ENCODE measurements around the gene MDN1. TPM values are rescaled to one million over a fixed set of nuclear protein-coding genes. Genes with fewer than 3 reads are reported as not detected.

MDN1 gene
- total RNA-seq, 2 donors from 2014 or later = 26.2 to 53.3 TPM

DNA sequence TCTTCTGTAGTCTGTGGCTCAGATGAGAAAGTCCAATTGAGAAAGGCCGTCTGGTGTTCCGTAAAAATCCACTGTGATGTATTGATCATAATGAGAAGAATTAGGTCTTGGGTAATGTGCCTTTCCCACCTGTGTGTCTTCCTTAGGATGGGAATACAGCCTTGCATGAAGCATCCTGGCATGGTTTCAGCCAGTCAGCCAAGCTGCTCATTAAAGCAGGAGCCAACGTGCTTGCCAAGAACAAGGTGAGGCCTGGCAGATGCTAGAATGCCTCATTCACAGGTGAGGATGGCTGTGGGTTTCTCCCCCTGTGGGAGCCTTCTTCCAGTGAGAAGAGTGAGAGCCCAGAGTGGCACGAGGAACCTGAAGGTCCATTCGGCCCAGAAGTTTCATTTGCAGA lies 213.7 kb downstream of the MDN1 start:
- intact Hi-C loops (cut with DNase I) = no loop called here
- WGBS = 48% methylated on average over 5 of the region's 5 CpGs
- no peaks in the 10 kb centered on the region for H3K4me1 ChIP-seq (replicated peaks)
- H3K27ac ChIP-seq = no peak overlapping the region
- H3K36me3 ChIP-seq = no peaks in the 10 kb centered on the region
- peak; percentile 84 for DNase-seq (ENCODE audit: low spot score)
- H3K27me3 ChIP-seq (replicated peaks; ENCODE audit: insufficient read depth) = no peaks in the 10 kb centered on the region
- H3K9me3 ChIP-seq = no peaks in the 10 kb centered on the region
- H3K4me3 ChIP-seq = no peak overlapping the region
- TF ChIP-seq POLR2AphosphoS5 (IDR thresholded peaks at IDR 0.05) (peak; percentile 51), POLR2A (IDR thresholded peaks at IDR 0.05) (no peak)
- TF ChIP-seq, protein P1, sequence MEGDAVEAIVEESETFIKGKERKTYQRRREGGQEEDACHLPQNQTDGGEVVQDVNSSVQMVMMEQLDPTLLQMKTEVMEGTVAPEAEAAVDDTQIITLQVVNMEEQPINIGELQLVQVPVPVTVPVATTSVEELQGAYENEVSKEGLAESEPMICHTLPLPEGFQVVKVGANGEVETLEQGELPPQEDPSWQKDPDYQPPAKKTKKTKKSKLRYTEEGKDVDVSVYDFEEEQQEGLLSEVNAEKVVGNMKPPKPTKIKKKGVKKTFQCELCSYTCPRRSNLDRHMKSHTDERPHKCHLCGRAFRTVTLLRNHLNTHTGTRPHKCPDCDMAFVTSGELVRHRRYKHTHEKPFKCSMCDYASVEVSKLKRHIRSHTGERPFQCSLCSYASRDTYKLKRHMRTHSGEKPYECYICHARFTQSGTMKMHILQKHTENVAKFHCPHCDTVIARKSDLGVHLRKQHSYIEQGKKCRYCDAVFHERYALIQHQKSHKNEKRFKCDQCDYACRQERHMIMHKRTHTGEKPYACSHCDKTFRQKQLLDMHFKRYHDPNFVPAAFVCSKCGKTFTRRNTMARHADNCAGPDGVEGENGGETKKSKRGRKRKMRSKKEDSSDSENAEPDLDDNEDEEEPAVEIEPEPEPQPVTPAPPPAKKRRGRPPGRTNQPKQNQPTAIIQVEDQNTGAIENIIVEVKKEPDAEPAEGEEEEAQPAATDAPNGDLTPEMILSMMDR (IDR thresholded peaks at IDR 0.05) = no peak

DNA sequence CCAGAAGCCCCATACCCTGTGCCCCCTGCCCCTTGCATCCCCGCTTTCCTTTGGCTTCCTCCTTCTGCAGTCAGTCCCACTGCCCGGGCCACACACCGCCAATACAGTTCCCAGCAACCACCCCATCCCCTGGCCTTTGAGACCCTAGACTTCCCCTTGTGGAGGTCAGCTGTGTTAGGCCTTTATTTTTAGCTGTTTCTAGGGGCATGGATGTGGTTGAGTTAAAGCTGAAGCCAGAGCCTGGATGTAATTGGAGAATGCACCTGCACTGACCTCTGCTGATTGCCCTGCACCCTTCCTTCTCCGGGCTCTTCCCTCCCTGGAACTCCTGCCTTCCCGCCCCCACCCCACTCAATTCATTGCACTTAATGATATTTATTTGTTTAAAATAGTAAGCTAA lies 214.9 kb downstream of the MDN1 start:
- Histone ChIP-seq H3K27me3 (replicated peaks; ENCODE audit: insufficient read depth) (no peaks in the 10 kb centered on the region), H3K27ac (no peak overlapping the region), H3K9me3 (no peaks in the 10 kb centered on the region), H3K4me1 (replicated peaks) (no peaks in the 10 kb centered on the region), H3K36me3 (no peaks in the 10 kb centered on the region), H3K4me3 (no peak overlapping the region)
- WGBS = 88% methylated on average over 5 of the region's 5 CpGs
- no peak for DNase-seq (ENCODE audit: low spot score)
- intact Hi-C loops (cut with DNase I) = no loop called here
- no peak for TF ChIP-seq POLR2AphosphoS5 (IDR thresholded peaks at IDR 0.05)

DNA sequence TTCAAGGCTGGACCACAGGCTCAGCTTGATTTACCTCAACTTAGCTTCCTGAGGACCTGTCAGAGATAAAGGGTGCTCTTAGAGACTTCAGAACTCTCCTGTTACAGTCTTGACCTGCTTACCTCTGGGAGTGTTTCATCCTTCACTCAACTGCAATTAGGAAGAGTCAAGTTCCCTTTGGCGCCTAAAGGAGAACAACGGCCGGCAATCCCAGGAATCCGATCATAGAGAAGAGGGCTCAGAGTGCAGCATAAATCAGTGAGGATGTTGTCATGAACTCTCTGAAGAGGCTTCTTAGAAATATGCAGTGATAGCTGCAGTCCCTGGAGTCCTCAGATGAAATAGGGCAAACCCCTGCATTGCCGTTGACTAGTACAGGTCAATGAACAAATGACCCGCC lies 217.4 kb downstream of the MDN1 start:
- intact Hi-C loops (cut with DNase I) = no loop called here

DNA sequence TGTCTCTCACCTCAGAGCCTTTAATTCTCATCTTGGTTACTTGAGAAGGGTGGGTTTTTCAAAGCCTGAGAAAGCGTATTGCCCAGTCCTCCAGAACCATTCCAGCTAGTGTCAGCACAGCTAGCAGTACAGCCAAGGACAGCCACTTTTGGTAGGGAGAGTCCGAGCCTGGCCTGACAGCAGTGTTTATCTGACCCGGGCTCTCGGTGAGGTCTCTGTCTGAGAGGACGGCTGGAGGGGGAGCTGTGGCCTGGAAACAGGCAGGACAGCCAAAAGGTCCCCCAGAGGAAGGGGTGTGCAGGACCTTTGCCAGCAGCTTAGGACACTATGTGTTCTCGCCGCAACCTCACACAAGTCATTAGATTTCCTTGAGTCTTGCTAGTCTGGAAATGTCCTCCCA lies 219.9 kb downstream of the MDN1 start:
- Histone ChIP-seq H3K27ac (no peak overlapping the region), H3K4me1 (replicated peaks) (no peaks in the 10 kb centered on the region), H3K9me3 (no peaks in the 10 kb centered on the region), H3K27me3 (replicated peaks; ENCODE audit: insufficient read depth) (no peaks in the 10 kb centered on the region), H3K36me3 (no peaks in the 10 kb centered on the region), H3K4me3 (no peak overlapping the region)
- TF ChIP-seq POLR2A (IDR thresholded peaks at IDR 0.05) = no peak
- TF ChIP-seq, protein P1 (IDR thresholded peaks at IDR 0.05) = no peak
- no peak for TF ChIP-seq POLR2AphosphoS5 (IDR thresholded peaks at IDR 0.05)
- 66% methylated on average over 7 of the region's 7 CpGs for WGBS
- DNase-seq (ENCODE audit: low spot score) = no peak
- intact Hi-C loops (cut with DNase I) = no loop called here

More for the DNA sequence above, 217.4 kb downstream of the MDN1 start:
- Histone ChIP-seq H3K4me3 (no peak overlapping the region), H3K27ac (no peak overlapping the region), H3K4me1 (replicated peaks) (no peaks in the 10 kb centered on the region), H3K27me3 (replicated peaks; ENCODE audit: insufficient read depth) (no peaks in the 10 kb centered on the region), H3K36me3 (no peaks in the 10 kb centered on the region), H3K9me3 (no peaks in the 10 kb centered on the region)
- no peak for DNase-seq (ENCODE audit: low spot score)
- TF ChIP-seq, protein P1 (IDR thresholded peaks at IDR 0.05) = no peak
- no peak for TF ChIP-seq POLR2AphosphoS5 (IDR thresholded peaks at IDR 0.05)
- TF ChIP-seq POLR2A (IDR thresholded peaks at IDR 0.05) = no peak
- 97% methylated on average over 6 of the region's 6 CpGs for WGBS

DNA sequence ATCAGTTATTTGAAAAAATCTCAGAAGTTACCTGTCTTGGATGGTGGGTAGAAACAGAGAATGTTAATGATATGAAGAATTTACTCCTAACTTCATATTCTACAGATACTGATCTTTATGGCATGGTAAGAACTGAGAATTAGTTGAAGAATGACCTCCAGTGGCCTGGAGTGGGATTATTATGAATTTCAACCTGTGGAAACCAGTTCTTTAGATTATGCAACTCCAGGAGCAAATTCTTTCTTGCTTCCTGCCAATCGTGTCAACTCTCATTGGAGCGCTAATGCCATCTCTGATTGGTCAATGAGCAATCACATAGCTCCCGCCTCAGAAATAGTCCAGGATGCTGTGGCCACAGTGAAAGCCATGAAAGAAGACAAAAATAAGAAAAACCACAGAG lies 221.6 kb downstream of the MDN1 start:
- no peak for DNase-seq (ENCODE audit: low spot score)
- no peak overlapping the region for H3K4me3 ChIP-seq
- no peaks in the 10 kb centered on the region for H3K9me3 ChIP-seq
- no peaks in the 10 kb centered on the region for H3K36me3 ChIP-seq
- no peaks in the 10 kb centered on the region for H3K4me1 ChIP-seq (replicated peaks)
- intact Hi-C loops (cut with DNase I) = no loop called here
- H3K27ac ChIP-seq = no peak overlapping the region
- TF ChIP-seq, protein P1 (IDR thresholded peaks at IDR 0.05) = peak in 2 of 4 experiments; percentile 30 to 43
- TF ChIP-seq POLR2AphosphoS5 (IDR thresholded peaks at IDR 0.05) = no peak
- no peaks in the 10 kb centered on the region for H3K27me3 ChIP-seq (replicated peaks; ENCODE audit: insufficient read depth)
- WGBS = 36% methylated on average over 3 of the region's 3 CpGs
